Adrenal gland (tissue), 12 donors: ENCODE measurements around the gene HACD3. TPM values are rescaled to one million over a fixed set of nuclear protein-coding genes. Genes with fewer than 3 reads are reported as not detected.

Experiments
- DNase-seq, 7 donors: peaks; one replicate each; pipeline ENCODE4 v3.0.0-alpha.2; 2019 to 2020
- H3K27ac ChIP-seq, 5 donors: fragments of 200-600 bp; sonication (generic) in 4 of 5; 1 replicate in 3 of 5; 2 replicates in 2 of 5; pipeline versions ENCODE4 v1.5.1 to v1.8.0; 2016 to 2020; ENCODE audit warnings: mild to moderate bottlenecking in 1 of 5
- H3K27me3 ChIP-seq: fragments of 200-600 bp; 2 replicates; pipeline ENCODE4 v1.8.0; 2021
- H3K36me3 ChIP-seq, 2 donors: fragments of 200-600 bp; replicated peaks in 1 of 2; 1 replicate in 1 of 2; 2 replicates in 1 of 2; pipeline versions ENCODE4 v1.5.1 to v1.8.0; 2018 to 2022
- H3K4me1 ChIP-seq, 2 donors: fragments of 200-600 bp; replicated peaks in 1 of 2; 1 replicate in 1 of 2; 2 replicates in 1 of 2; pipeline versions ENCODE4 v1.5.1 to v1.8.0; 2018 to 2021
- H3K4me3 ChIP-seq, 4 donors: fragments of 200-600 bp; sonication (generic) in 3 of 4; one replicate each; pipeline ENCODE4 v1.5.1; 2016 to 2018
- H3K9me3 ChIP-seq, 3 donors: fragments of 200-600 bp; sonication (generic) in 1 of 3; replicated peaks in 1 of 3; 1 replicate in 2 of 3; 2 replicates in 1 of 3; pipeline versions ENCODE4 v1.5.1 to v1.8.0; 2016 to 2021
- CTCF ChIP-seq, 6 experiments: fragments of 450-650 bp in 4 of 6; fragments of 200-600 bp in 2 of 6; sonication (generic) in 1 of 6; IDR thresholded peaks; 1 replicate in 5 of 6; 2 replicates in 1 of 6; pipeline versions ENCODE4 v1.5.1 to v1.8.0; 2016 to 2021; ENCODE audit warnings: antibody characterized with exemption in 6 of 6, mild to moderate bottlenecking in 2 of 6, moderate library complexity in 1 of 6
- POLR2A ChIP-seq, 2 donors: fragments of 450-650 bp; IDR thresholded peaks; one replicate each; pipeline ENCODE4 v1.6.1; 2017; ENCODE audit warnings: antibody characterized with exemption in 2 of 2, mild to moderate bottlenecking in 2 of 2, moderate library complexity in 1 of 2
- WGBS, 4 donors: extraction: QIAGEN DNeasy Blood & Tissue Kit in 2 of 4; methylation state at CpG; one replicate each; pipeline versions ENCODE4 v1.1.5 to v1.1.7; 2013 to 2017; 5-methylcytosine and 5-hydroxymethylcytosine counted together
- intact Hi-C, 2 donors: fragments of 100-400 bp; cut with DNase I; formaldehyde crosslinking; loops; one replicate each; pipeline versions ENCODE4 v1.14.1 to v1.15.0; 2022 to 2023
- polyA plus RNA-seq, 3 donors: library from polyadenylated mRNA; stranded (reverse); fragments of 200-250 nt in 2 of 3; fragments of 350-450 nt in 1 of 3; fragmentation: Illumina TruSeq in 1 of 3; extraction: RNeasy Lipid Tissue Mini Kit (QIAGEN cat#74804) in 1 of 3; gene quantifications; one replicate each; pipeline ENCODE4 v1.2.3, GENCODE V29; 2013 to 2014
- total RNA-seq, 9 donors: library from RNA; depleted of rRNA in 4 of 9; stranded (reverse); fragments of >200 nt in 4 of 9; fragments of 120-200 nt in 1 of 9; fragmentation: NEBNext Ultra II Directional in 1 of 9; extraction: Animal tissue kit (Norgen Biotek cat#: 25700) in 1 of 9; gene quantifications; one replicate each; pipeline versions ENCODE4 v1.1.0 to v1.2.4, GENCODE V29; 2013 to 2023
- donor health status: healthy with polysubstance abuse.
- donor health status: Bipolar disorder and iron deficiency.
- donor health status: DM: yes; HTN: yes; CAD: no.
- donor health status: DM: no; HTN: no; CAD: no.
- donor health status: DM: no; HTN: no; CAD: no.
- donor health status: DM: yes; HTN: yes; CAD: no.

HACD3 gene
- total and polyA plus RNA-seq, 12 donors = 13.8 to 284 (median 119) TPM

GRCh38 chr15:65525622-65526021 lies 4.6 kb upstream of the HACD3 start:
- DNase-seq = peak; percentile 39 to 80 (median 69)
- Histone ChIP-seq H3K4me1 (peaks cover 4 to 5% of the 10 kb centered on the region in 2 donors), H3K4me3 (no peak overlapping the region), H3K27ac (no peak overlapping the region), H3K9me3 (no peaks in the 10 kb centered on the region), H3K36me3 (no peaks in the 10 kb centered on the region), H3K27me3 (no peaks in the 10 kb centered on the region)
- intact Hi-C loops = no loop called here
- 45 to 71% (median 59%) methylated on average over 1 of the region's 1 CpG for WGBS, 4 donors
- TF ChIP-seq POLR2A (IDR thresholded peaks at IDR 0.05) = no peak
- no peak for TF ChIP-seq CTCF (IDR thresholded peaks at IDR 0.05)

GRCh38 chr15:65528461-65529060 lies 1.7 kb upstream of the HACD3 start:
- H3K27ac ChIP-seq = no peak overlapping the region
- no peaks in the 10 kb centered on the region for H3K27me3 ChIP-seq
- intact Hi-C loops = no loop called here
- H3K36me3 ChIP-seq = no peaks in the 10 kb centered on the region
- peaks cover 23 to 27% of the 10 kb centered on the region in 2 donors for H3K4me1 ChIP-seq
- H3K9me3 ChIP-seq = no peaks in the 10 kb centered on the region
- H3K4me3 ChIP-seq = no peak overlapping the region
- 91 to 96% (median 95%) methylated on average over 20 of the region's 20 CpGs for WGBS, 4 donors
- TF ChIP-seq POLR2A (IDR thresholded peaks at IDR 0.05) (no peak), CTCF (IDR thresholded peaks at IDR 0.05) (no peak)
- DNase-seq = no peak

- intact Hi-C loops = no loop called here
- H3K27ac ChIP-seq = peak overlapping the region in 2 of 5 donors; percentile 79 to 85
Observed at GRCh38 chr15:65529762-65530317, 423 bp upstream of the HACD3 start.

GRCh38 chr15:65532738-65533051 lies 2.4 kb downstream of the HACD3 start:
- Histone ChIP-seq H3K27me3 (no peaks in the 10 kb centered on the region), H3K27ac (peak overlapping the region in 4 of 5 donors; percentile 29 to 79 (median 43)), H3K9me3 (no peaks in the 10 kb centered on the region), H3K36me3 (no peaks in the 10 kb centered on the region), H3K4me3 (no peak overlapping the region), H3K4me1 (peaks cover 23 to 27% of the 10 kb centered on the region in 2 donors)
- TF ChIP-seq CTCF (IDR thresholded peaks at IDR 0.05) = no peak
- DNase-seq = peak in 1 of 7 donors; percentile 15
- intact Hi-C loops = no loop called here
- 38 to 60% (median 50%) methylated on average over 1 of the region's 1 CpG for WGBS, 4 donors

More at GRCh38 chr15:65529762-65530317, 423 bp upstream of the HACD3 start:
- H3K4me1 ChIP-seq = peaks cover 23 to 27% of the 10 kb centered on the region in 2 donors
- no peaks in the 10 kb centered on the region for H3K27me3 ChIP-seq
- H3K36me3 ChIP-seq = no peaks in the 10 kb centered on the region
- H3K9me3 ChIP-seq = no peaks in the 10 kb centered on the region
- no peak for TF ChIP-seq POLR2A (IDR thresholded peaks at IDR 0.05)
- no peak for TF ChIP-seq CTCF (IDR thresholded peaks at IDR 0.05)
- 47 to 52% (median 50%) methylated on average over 13 of the region's 13 CpGs for WGBS, 4 donors
- DNase-seq = no peak
- peak overlapping the region in 2 of 4 donors; percentile 50 to 96 for H3K4me3 ChIP-seq
